Calu3 (cell line): ENCODE results near the gene DCTD. TPM values are rescaled to one million over a fixed set of nuclear protein-coding genes. Genes with fewer than 3 reads are reported as not detected.

Source experiments
- BruUV-seq: library from RNA; stranded (reverse); fragments of 400-500 nt; replicated peaks from 2 replicates; lab custom pipeline; 2021; lab: Mats Ljungman, UMichigan
- CTCF ChIA-PET: fragments of 300-600 bp; sonication (Branson Sonifier 250); formaldehyde crosslinking; loops from one replicate; lab custom pipeline; 2022; ENCODE audit warnings: antibody characterized with exemption; lab: Charles Lee
- DNase-seq: peaks from one replicate; pipeline ENCODE4 v3.0.0; 2022
- H3K27ac Mint-ChIP-seq: one replicate; pipeline ENCODE4 v1.8.0; 2022; ENCODE audit warnings: mixed read lengths; ENCODE audit not compliant: unreplicated experiment
- H3K27me3 Mint-ChIP-seq: one replicate; pipeline ENCODE4 v1.8.0; 2022; ENCODE audit warnings: mixed read lengths; ENCODE audit not compliant: unreplicated experiment
- H3K36me3 Mint-ChIP-seq: one replicate; pipeline ENCODE4 v1.8.0; 2022; ENCODE audit warnings: mild to moderate bottlenecking, moderate library complexity, mixed read lengths; ENCODE audit not compliant: insufficient read depth, unreplicated experiment
- H3K4me1 Mint-ChIP-seq: one replicate; pipeline ENCODE4 v1.8.0; 2022; ENCODE audit warnings: mild to moderate bottlenecking, low read depth, mixed read lengths; ENCODE audit not compliant: unreplicated experiment
- H3K4me3 Mint-ChIP-seq: one replicate; pipeline ENCODE4 v1.8.0; 2022; ENCODE audit warnings: mild to moderate bottlenecking, low read depth, moderate library complexity, mixed read lengths; ENCODE audit not compliant: unreplicated experiment
- H3K9me3 Mint-ChIP-seq: one replicate; pipeline ENCODE4 v1.8.0; 2022; ENCODE audit warnings: low read depth, mixed read lengths; ENCODE audit not compliant: unreplicated experiment
- intact Hi-C: fragments of 100-400 bp; cut with micrococcal nuclease; formaldehyde crosslinking; loops from one replicate; pipeline ENCODE4 v1.10.0; 2022; ENCODE audit not compliant: unreplicated experiment
- total RNA-seq: library from RNA; stranded (reverse); gene quantifications from 2 replicates; pipeline ENCODE4 v1.2.3, GENCODE V29; 2022
- TF ChIP-seq, protein P1 (sequence below): fragments of 200-600 bp; IDR thresholded peaks from one replicate; pipeline ENCODE4 v1.8.0; 2022; ENCODE audit warnings: antibody characterized with exemption; ENCODE audit not compliant: unreplicated experiment

Gene DCTD
- total RNA-seq, 1 experiment from 2014 or later: 65.3 TPM

DNA sequence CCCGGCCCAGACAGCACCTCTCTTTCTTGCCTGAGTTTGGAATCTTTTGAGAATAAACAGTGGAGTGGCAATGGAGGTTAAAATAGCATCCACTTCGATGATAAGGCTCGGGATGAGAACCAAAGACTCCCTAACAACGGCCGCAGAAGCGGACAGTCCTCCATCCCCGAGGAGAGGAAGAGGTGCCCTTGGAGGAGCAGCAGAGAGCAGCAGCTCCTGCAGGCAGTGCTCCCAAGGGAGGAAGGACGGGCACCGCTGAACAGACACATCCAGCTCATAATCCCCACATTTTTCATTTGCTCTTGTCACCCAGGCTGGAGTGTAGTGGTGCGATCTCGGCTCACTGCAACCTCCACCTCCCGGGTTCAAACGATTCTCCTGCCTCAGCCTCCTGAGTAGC is 61.3 kb downstream of the DCTD start:
- Mint-ChIP-seq H3K9me3 (no peaks in the 10 kb centered on the region), H3K4me3 (no peak overlapping the region), H3K27me3 (no peaks in the 10 kb centered on the region), H3K27ac (no peak overlapping the region), H3K36me3 (no peaks in the 10 kb centered on the region), H3K4me1 (no peaks in the 10 kb centered on the region)
- TF ChIP-seq, protein P1, sequence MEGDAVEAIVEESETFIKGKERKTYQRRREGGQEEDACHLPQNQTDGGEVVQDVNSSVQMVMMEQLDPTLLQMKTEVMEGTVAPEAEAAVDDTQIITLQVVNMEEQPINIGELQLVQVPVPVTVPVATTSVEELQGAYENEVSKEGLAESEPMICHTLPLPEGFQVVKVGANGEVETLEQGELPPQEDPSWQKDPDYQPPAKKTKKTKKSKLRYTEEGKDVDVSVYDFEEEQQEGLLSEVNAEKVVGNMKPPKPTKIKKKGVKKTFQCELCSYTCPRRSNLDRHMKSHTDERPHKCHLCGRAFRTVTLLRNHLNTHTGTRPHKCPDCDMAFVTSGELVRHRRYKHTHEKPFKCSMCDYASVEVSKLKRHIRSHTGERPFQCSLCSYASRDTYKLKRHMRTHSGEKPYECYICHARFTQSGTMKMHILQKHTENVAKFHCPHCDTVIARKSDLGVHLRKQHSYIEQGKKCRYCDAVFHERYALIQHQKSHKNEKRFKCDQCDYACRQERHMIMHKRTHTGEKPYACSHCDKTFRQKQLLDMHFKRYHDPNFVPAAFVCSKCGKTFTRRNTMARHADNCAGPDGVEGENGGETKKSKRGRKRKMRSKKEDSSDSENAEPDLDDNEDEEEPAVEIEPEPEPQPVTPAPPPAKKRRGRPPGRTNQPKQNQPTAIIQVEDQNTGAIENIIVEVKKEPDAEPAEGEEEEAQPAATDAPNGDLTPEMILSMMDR: no peak
- CTCF ChIA-PET: no interaction called here
- no TSS peak for BruUV-seq
- intact Hi-C loops: no loop called here
- no peak for DNase-seq

DNA sequence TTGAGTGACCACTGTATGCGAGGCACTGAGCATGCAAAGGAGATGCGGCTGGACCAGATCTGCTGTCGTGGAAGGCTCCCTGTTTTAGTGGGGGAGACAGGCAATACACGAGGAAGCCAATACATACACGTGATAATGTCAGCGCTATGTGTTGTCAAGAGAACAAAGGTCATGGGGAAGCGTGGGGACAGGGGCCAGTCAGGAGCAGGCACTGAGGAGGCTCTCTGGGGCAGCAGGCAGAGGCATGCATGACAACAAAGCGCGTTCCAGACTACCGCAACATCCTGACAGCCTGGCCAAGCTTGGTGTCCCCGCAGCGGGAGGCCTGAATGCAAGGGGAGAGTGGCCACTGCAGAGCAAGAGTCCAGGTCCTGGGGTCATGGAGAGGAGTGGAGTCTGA is 61.9 kb downstream of the DCTD start:
- DNase-seq: no peak
- Mint-ChIP-seq H3K27ac (no peak overlapping the region), H3K4me1 (no peaks in the 10 kb centered on the region), H3K4me3 (no peak overlapping the region), H3K9me3 (no peaks in the 10 kb centered on the region), H3K27me3 (no peaks in the 10 kb centered on the region), H3K36me3 (no peaks in the 10 kb centered on the region)
- TF ChIP-seq, protein P1: no peak
- BruUV-seq: no TSS peak
- CTCF ChIA-PET: no interaction called here
- intact Hi-C loops: no loop called here

DNA sequence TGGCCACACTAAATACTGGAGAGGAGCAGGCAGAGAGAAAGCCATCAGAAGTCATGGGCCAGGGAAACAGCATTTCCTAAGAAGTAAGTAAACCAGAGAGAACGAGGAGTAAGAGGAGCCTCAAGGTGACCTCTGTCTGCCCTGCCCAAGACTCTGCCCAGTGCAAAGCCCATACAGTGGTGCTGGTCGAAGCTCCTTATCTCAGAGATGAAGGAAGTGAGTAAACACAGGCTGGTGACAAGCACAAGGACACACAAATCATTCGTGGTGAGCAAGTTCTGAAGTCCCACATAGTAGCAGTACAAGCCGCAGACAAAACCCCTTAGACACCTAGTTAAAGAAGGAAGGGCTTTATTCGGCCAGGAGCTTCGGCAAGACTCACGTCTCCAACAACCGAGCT is 62.7 kb downstream of the DCTD start:
- H3K27me3 Mint-ChIP-seq: no peaks in the 10 kb centered on the region
- no peaks in the 10 kb centered on the region for H3K4me1 Mint-ChIP-seq
- CTCF ChIA-PET: no interaction called here
- no peak for DNase-seq
- H3K27ac Mint-ChIP-seq: no peak overlapping the region
- TF ChIP-seq, protein P1: no peak
- H3K4me3 Mint-ChIP-seq: no peak overlapping the region
- intact Hi-C loops: no loop called here
- no peaks in the 10 kb centered on the region for H3K9me3 Mint-ChIP-seq
- no TSS peak for BruUV-seq
- H3K36me3 Mint-ChIP-seq: no peaks in the 10 kb centered on the region

DNA sequence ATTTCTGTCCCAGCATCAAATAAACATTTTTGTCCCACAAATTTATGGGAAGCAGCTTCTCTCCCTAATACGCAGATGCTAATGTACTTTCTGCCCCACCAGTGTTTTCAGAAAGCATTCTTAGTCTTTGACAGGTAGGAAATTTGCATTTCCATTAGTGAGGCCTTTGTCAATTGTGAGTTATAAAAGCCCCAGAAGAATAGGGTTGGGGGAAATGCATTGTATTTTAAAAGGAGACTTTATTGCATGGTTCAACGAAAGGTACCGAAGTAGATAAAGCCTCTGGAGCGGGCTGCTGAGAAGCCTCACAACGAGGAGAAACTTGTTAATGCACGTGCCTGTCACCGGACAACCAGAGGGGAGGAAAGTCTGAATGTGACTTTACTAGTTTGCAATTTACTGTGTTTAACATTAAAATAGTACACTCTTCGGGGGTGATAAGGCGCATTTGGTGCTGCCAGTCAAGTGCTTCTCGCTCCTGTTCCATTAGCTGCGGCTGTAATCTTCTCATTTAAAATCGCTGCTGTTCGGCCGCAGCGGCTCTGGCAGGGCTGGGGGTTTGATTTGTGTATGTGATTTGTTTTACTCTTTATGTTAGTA is 63.4 kb downstream of the DCTD start:
- H3K36me3 Mint-ChIP-seq: no peaks in the 10 kb centered on the region
- H3K27me3 Mint-ChIP-seq: no peaks in the 10 kb centered on the region
- no peak for DNase-seq
- intact Hi-C loops: no loop called here
- no peak overlapping the region for H3K27ac Mint-ChIP-seq
- no TSS peak for BruUV-seq
- TF ChIP-seq, protein P1: no peak
- H3K9me3 Mint-ChIP-seq: no peaks in the 10 kb centered on the region
- H3K4me3 Mint-ChIP-seq: no peak overlapping the region
- CTCF ChIA-PET: no interaction called here
- no peaks in the 10 kb centered on the region for H3K4me1 Mint-ChIP-seq
